HCT116 (cell line): Measurements from ENCODE around the gene CSDE1. TPM values are rescaled to one million over a fixed set of nuclear protein-coding genes. Genes with fewer than 3 reads are reported as not detected.

Experiments used
- ATAC-seq: fragments of 200-7000 bp; cut with Tn5 transposase; 2 replicates; pipeline ENCODE4 v1.9.1; 2020; ENCODE audit warnings: mild to moderate bottlenecking, moderate library complexity
- BruUV-seq: library from RNA; stranded (reverse); fragments of 400-500 nt; replicated peaks from 2 replicates; lab custom pipeline; 2021; lab: Mats Ljungman, UMichigan
- CTCF ChIA-PET: fragments of 300-600 bp; sonication (Branson Sonifier 250); formaldehyde crosslinking; loops from one replicate; lab custom pipeline; 2021; ENCODE audit warnings: antibody characterized with exemption; lab: Charles Lee
- POLR2A ChIA-PET: fragments of 300-600, 350-600 bp; sonication (Branson Sonifier 250); formaldehyde crosslinking; loops from one replicate; lab custom pipeline; 2021; ENCODE audit warnings: antibody characterized with exemption; lab: Charles Lee
- RAD21 ChIA-PET, 2 experiments: fragments of 300-600 bp; sonication (Branson Sonifier 250); formaldehyde crosslinking; loops; one replicate each; lab custom pipeline; 2023; ENCODE audit warnings: low total read pairs in 2 of 2; ENCODE audit not compliant: uncharacterized antibody in 2 of 2, unreplicated experiment in 2 of 2, low non-redundant PET in 1 of 2; lab: Charles Lee
- DNase-seq: peaks from one replicate; pipeline ENCODE4 v3.0.0-alpha.2; 2010; ENCODE audit warnings: low read depth, low spot score
- H2AFZ ChIP-seq: fragments of 200-600 bp; shearing (Covaris generic), sonication (generic); 2 replicates; pipeline ENCODE4 v1.6.1; 2017; ENCODE audit warnings: low read depth, mixed run types, mixed read lengths, antibody characterized with exemption, low read length; ENCODE audit not compliant: poor library complexity, severe bottlenecking
- H3K27ac ChIP-seq: 2 replicates; pipeline ENCODE4 v1.5.1; 2012; ENCODE audit warnings: low read depth, low read length
- H3K27me3 ChIP-seq: fragments of 200-600 bp; sonication (generic); 2 replicates; pipeline ENCODE4 v1.6.1; 2016; ENCODE audit warnings: mixed run types, low read length, mixed read lengths; ENCODE audit not compliant: insufficient read depth
- H3K36me3 ChIP-seq, 2 experiments: fragments of 200-500 bp in 1 of 2; fragments of 200-600 bp in 1 of 2; sonication (Bioruptor generic) in 1 of 2; sonication (generic) in 1 of 2; 2 replicates each; pipeline versions ENCODE4 v1.5.1 to v1.6.1; 2014 to 2016; ENCODE audit warnings: low read length in 2 of 2, inconsistent platforms in 1 of 2, mixed read lengths in 1 of 2, mixed run types in 1 of 2; ENCODE audit not compliant: insufficient read depth in 2 of 2, control insufficient read depth in 1 of 2
- H3K4me1 ChIP-seq, 2 experiments: fragments of 200-600 bp in 1 of 2; sonication (generic) in 1 of 2; 2 replicates each; pipeline versions ENCODE4 v1.5.1 to v1.6.1; 2012 to 2017; ENCODE audit warnings: low read length in 2 of 2, inconsistent platforms in 1 of 2, mild to moderate bottlenecking in 1 of 2, mixed read lengths in 1 of 2, mixed run types in 1 of 2, moderate library complexity in 1 of 2; ENCODE audit not compliant: insufficient read depth in 2 of 2, control insufficient read depth in 1 of 2
- H3K4me2 ChIP-seq: fragments of 200-600 bp; sonication (generic); 2 replicates; pipeline ENCODE4 v1.6.1; 2017; ENCODE audit warnings: mixed run types, low read length, mixed read lengths
- H3K4me3 ChIP-seq, 2 experiments: fragments of 200-600 bp in 1 of 2; sonication (generic) in 1 of 2; replicated peaks in 1 of 2; 2 replicates each; pipeline ENCODE4 v1.5.1; 2011 to 2016; ENCODE audit warnings: low read length in 2 of 2, control low read depth in 1 of 2, low read depth in 1 of 2, mild to moderate bottlenecking in 1 of 2, mixed read lengths in 1 of 2, mixed run types in 1 of 2
- H3K79me2 ChIP-seq: fragments of 200-600 bp; sonication (generic); 2 replicates; pipeline ENCODE4 v1.6.1; 2017; ENCODE audit warnings: mild to moderate bottlenecking, mixed run types, low read length, moderate library complexity, mixed read lengths; ENCODE audit not compliant: insufficient read depth
- H3K9ac ChIP-seq: fragments of 200-600 bp; sonication (generic); 2 replicates; pipeline ENCODE4 v1.6.1; 2016; ENCODE audit warnings: low read length, mixed read lengths
- H3K9me2 ChIP-seq: fragments of 200-600 bp; sonication (generic), shearing (Covaris generic); 2 replicates; pipeline ENCODE4 v1.6.1; 2017; ENCODE audit warnings: mixed run types, mild to moderate bottlenecking, moderate library complexity; ENCODE audit not compliant: insufficient read depth
- H3K9me3 ChIP-seq, 2 experiments: fragments of 200-500 bp in 1 of 2; fragments of 200-600 bp in 1 of 2; sonication (Bioruptor generic) in 1 of 2; sonication (generic) in 1 of 2; 2 replicates each; pipeline ENCODE4 v1.6.1; 2014 to 2017; ENCODE audit warnings: low read length in 2 of 2, mixed read lengths in 2 of 2, inconsistent platforms in 1 of 2, low read depth in 1 of 2, mild to moderate bottlenecking in 1 of 2, mixed run types in 1 of 2, moderate library complexity in 1 of 2; ENCODE audit not compliant: control insufficient read depth in 1 of 2, insufficient read depth in 1 of 2
- H4K20me1 ChIP-seq: fragments of 200-600 bp; sonication (generic), shearing (Covaris generic); 2 replicates; pipeline ENCODE4 v1.6.1; 2017; ENCODE audit warnings: mixed run types, mild to moderate bottlenecking, moderate library complexity; ENCODE audit not compliant: insufficient read depth
- ATF3 ChIP-seq: IDR thresholded peaks from 2 replicates; pipeline ENCODE4 v1.6.1; 2012
- CTCF ChIP-seq, 3 experiments: fragments of 200-600 bp in 1 of 3; sonication (generic) in 1 of 3; IDR thresholded peaks in 2 of 3; conservative IDR thresholded peaks in 1 of 3; 2 replicates each; pipeline ENCODE4 v1.5.1; 2012 to 2017; ENCODE audit warnings: low read depth in 2 of 3, low read length in 2 of 3, antibody characterized with exemption in 1 of 3, borderline replicate concordance in 1 of 3, control low read depth in 1 of 3, mild to moderate bottlenecking in 1 of 3, mixed read lengths in 1 of 3, mixed run types in 1 of 3, moderate library complexity in 1 of 3; ENCODE audit not compliant: insufficient read depth in 1 of 3
- ELF1 ChIP-seq: IDR thresholded peaks from 2 replicates; pipeline ENCODE4 v1.6.1; 2012; ENCODE audit warnings: low read depth, borderline replicate concordance
- EZH2phosphoT487 ChIP-seq: fragments of 200-600 bp; IDR thresholded peaks from 2 replicates; pipeline ENCODE4 v1.6.1; 2018; ENCODE audit warnings: antibody characterized with exemption, borderline replicate concordance
- JUND ChIP-seq: IDR thresholded peaks from 2 replicates; pipeline ENCODE4 v1.6.1; 2012
- POLR2AphosphoS5 ChIP-seq: IDR thresholded peaks from 2 replicates; pipeline ENCODE4 v1.6.1; 2011; ENCODE audit warnings: mild to moderate bottlenecking, low read depth, low read length, moderate library complexity
- SIN3A ChIP-seq: IDR thresholded peaks from 2 replicates; pipeline ENCODE4 v1.6.1; 2012; ENCODE audit warnings: low read depth
- TCF7L2 ChIP-seq: IDR thresholded peaks from 2 replicates; pipeline ENCODE4 v1.7.0; 2011; ENCODE audit warnings: borderline replicate concordance, inconsistent platforms; ENCODE audit not compliant: insufficient read depth, insufficient read length; ENCODE audit errors: extremely low read depth
- ZBTB33 ChIP-seq: IDR thresholded peaks from 2 replicates; pipeline ENCODE4 v1.6.1; 2011; ENCODE audit warnings: mild to moderate bottlenecking, low read length, moderate library complexity; ENCODE audit not compliant: insufficient replicate concordance; ENCODE audit errors: extremely low read depth
- ZFX ChIP-seq: fragments of 450-650 bp; IDR thresholded peaks from 2 replicates; pipeline ENCODE4 v1.6.1; 2017
- ZNF274 ChIP-seq: fragments of 200-500 bp; sonication (Bioruptor generic); IDR thresholded peaks from 2 replicates; pipeline ENCODE4 v1.6.1; 2014; ENCODE audit warnings: mild to moderate bottlenecking, low read depth, low read length, inconsistent platforms
- intact Hi-C: fragments of 100-400 bp; cut with micrococcal nuclease; formaldehyde crosslinking; loops from 2 replicates; pipeline ENCODE4 v1.10.0; 2022
- total RNA-seq: library from RNA; stranded (reverse); gene quantifications from one replicate; pipeline ENCODE4 v1.2.1, GENCODE V29; 2021; ENCODE audit not compliant: unreplicated experiment
- TF ChIP-seq, protein P1 (sequence below): IDR thresholded peaks from 2 replicates; pipeline ENCODE4 v1.6.1; 2012; ENCODE audit warnings: low read depth

The CSDE1 gene
- total RNA-seq, 1 experiment from 2014 or later = 515 TPM

DNA sequence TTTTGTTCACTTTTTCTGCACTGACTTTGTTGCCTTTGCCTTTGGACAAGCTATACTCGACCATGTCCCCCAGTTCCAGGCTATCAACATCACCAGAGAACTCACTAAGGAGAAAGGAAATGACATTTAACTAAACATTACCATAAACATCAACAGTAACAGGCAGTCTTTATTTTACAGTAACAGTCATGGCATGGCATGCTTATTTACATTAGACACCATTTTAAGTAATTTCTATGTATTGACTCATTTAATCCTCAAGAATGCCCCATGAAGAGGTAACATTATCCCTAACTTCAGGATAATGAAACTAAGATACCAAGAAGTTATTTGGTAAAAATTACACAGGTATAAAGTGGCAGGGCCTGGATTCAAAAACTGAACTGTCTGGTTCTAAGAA lies 32.6 kb downstream of the CSDE1 start:
- intact Hi-C loops = no loop called here
- H3K4me1 ChIP-seq = no peaks in the 10 kb centered on the region
- TF ChIP-seq ZBTB33 = no peak
- BruUV-seq = no TSS peak
- H3K9ac ChIP-seq = no peak overlapping the region
- ATAC-seq (no peak), DNase-seq (no peak)
- ChIA-PET CTCF (no interaction called here), RAD21 (no interaction called here), POLR2A (no interaction called here)
- H2AFZ ChIP-seq = no peak overlapping the region
- H3K27me3 ChIP-seq = no peaks in the 10 kb centered on the region
- peaks cover 69 to 79% of the 10 kb centered on the region in 2 experiments for H3K36me3 ChIP-seq
- no peaks in the 10 kb centered on the region for H3K9me2 ChIP-seq
- H3K9me3 ChIP-seq = no peaks in the 10 kb centered on the region
- H3K27ac ChIP-seq = no peak overlapping the region
- H4K20me1 ChIP-seq = peaks cover 4% of the 10 kb centered on the region; the same call in 1 of the 2 replicates
- H3K4me2 ChIP-seq = no peak overlapping the region
- H3K4me3 ChIP-seq = no peak overlapping the region
- H3K79me2 ChIP-seq = peaks cover 79% of the 10 kb centered on the region

DNA sequence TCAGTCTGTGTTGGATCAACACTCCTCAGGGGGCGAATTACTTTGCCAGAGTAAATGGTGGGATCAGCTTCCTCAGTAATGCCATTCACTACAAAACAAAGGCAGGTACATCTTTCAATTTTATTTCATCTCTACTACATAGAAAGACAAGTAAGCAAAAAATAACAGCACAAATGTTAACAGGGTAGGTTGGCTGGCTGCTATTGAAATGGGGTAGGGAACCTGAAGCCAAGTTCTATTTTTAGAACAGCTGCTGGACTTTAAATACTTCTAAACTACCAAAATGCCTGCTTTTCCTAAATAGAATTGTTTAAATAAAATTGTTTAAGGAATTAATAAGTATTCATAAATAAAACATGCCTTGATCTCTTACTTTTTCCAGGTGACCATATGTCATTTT lies 33.9 kb downstream of the CSDE1 start:
- peaks cover 4% of the 10 kb centered on the region; the same call in 1 of the 2 replicates for H4K20me1 ChIP-seq
- peaks cover 66% of the 10 kb centered on the region for H3K79me2 ChIP-seq
- no peak overlapping the region for H2AFZ ChIP-seq
- H3K4me2 ChIP-seq = no peak overlapping the region
- no peaks in the 10 kb centered on the region for H3K9me3 ChIP-seq
- ChIA-PET POLR2A (no interaction called here), CTCF (no interaction called here), RAD21 (no interaction called here)
- intact Hi-C loops = no loop called here
- no peak overlapping the region for H3K9ac ChIP-seq
- BruUV-seq = no TSS peak
- H3K4me1 ChIP-seq = no peaks in the 10 kb centered on the region
- DNase-seq (no peak), ATAC-seq (no peak)
- H3K27me3 ChIP-seq = no peaks in the 10 kb centered on the region
- H3K9me2 ChIP-seq = no peaks in the 10 kb centered on the region
- peaks cover 71 to 80% of the 10 kb centered on the region in 2 experiments for H3K36me3 ChIP-seq
- no peak overlapping the region for H3K27ac ChIP-seq
- no peak overlapping the region for H3K4me3 ChIP-seq
- TF ChIP-seq ZNF274 = no peak
- no peak for TF ChIP-seq SIN3A
- no peak for TF ChIP-seq TCF7L2
- no peak for TF ChIP-seq ATF3
- no peak for TF ChIP-seq CTCF (IDR thresholded peaks at IDR 0.05 in 2 of 3, conservative IDR thresholded peaks at IDR 0.05 in 1 of 3; ENCODE audit: borderline replicate concordance in 1 of 3, insufficient read depth in 1 of 3, low read depth in 2 of 3, low read length in 2 of 3)
- TF ChIP-seq ZFX = no peak
- TF ChIP-seq EZH2phosphoT487 = no peak
- no peak for TF ChIP-seq JUND
- TF ChIP-seq POLR2AphosphoS5 = no peak
- TF ChIP-seq, protein P1, sequence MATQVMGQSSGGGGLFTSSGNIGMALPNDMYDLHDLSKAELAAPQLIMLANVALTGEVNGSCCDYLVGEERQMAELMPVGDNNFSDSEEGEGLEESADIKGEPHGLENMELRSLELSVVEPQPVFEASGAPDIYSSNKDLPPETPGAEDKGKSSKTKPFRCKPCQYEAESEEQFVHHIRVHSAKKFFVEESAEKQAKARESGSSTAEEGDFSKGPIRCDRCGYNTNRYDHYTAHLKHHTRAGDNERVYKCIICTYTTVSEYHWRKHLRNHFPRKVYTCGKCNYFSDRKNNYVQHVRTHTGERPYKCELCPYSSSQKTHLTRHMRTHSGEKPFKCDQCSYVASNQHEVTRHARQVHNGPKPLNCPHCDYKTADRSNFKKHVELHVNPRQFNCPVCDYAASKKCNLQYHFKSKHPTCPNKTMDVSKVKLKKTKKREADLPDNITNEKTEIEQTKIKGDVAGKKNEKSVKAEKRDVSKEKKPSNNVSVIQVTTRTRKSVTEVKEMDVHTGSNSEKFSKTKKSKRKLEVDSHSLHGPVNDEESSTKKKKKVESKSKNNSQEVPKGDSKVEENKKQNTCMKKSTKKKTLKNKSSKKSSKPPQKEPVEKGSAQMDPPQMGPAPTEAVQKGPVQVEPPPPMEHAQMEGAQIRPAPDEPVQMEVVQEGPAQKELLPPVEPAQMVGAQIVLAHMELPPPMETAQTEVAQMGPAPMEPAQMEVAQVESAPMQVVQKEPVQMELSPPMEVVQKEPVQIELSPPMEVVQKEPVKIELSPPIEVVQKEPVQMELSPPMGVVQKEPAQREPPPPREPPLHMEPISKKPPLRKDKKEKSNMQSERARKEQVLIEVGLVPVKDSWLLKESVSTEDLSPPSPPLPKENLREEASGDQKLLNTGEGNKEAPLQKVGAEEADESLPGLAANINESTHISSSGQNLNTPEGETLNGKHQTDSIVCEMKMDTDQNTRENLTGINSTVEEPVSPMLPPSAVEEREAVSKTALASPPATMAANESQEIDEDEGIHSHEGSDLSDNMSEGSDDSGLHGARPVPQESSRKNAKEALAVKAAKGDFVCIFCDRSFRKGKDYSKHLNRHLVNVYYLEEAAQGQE = no peak
- TF ChIP-seq ELF1 = no peak
